HEK293 (cell line): Measurements from ENCODE around the gene MSANTD3.
"Not testable (repeated sequence)": the region's sequence is repeated elsewhere in the genome, so short reads cannot be mapped to it uniquely, and the experiment has no call there.

Source experiments
- CTCF ChIA-PET: fragments of 350-600 bp; formaldehyde crosslinking; extraction: SDS; loops from one replicate; lab custom pipeline; 2021; ENCODE audit warnings: antibody characterized with exemption; lab: Yijun Ruan, JAX
- POLR2A ChIA-PET: fragments of 300-600 bp; formaldehyde crosslinking; extraction: SDS; loops from one replicate; lab custom pipeline; 2020; ENCODE audit warnings: antibody characterized with exemption, inconsistent platforms; lab: Yijun Ruan, JAX
- H3K27ac ChIP-seq: fragments of 200-500 bp; sonication (Bioruptor generic); 2 replicates; pipeline ENCODE4 v1.5.1; 2014; ENCODE audit warnings: low read depth, low read length, control low read depth, inconsistent platforms; ENCODE audit errors: extremely low read depth
- H3K36me3 ChIP-seq, 2 experiments: fragments of 200-500 bp in 1 of 2; sonication (Bioruptor generic) in 1 of 2; 1 replicate in 1 of 2; 2 replicates in 1 of 2; pipeline ENCODE4 v1.5.1; 2014 to 2017; ENCODE audit warnings: inconsistent platforms in 2 of 2, low read length in 2 of 2; ENCODE audit not compliant: control insufficient read depth in 2 of 2, insufficient read depth in 1 of 2
- H3K4me1 ChIP-seq: fragments of 200-500 bp; sonication (Bioruptor generic); 2 replicates; pipeline ENCODE4 v1.5.1; 2014; ENCODE audit warnings: mild to moderate bottlenecking, low read length, inconsistent platforms; ENCODE audit not compliant: control insufficient read depth, insufficient read depth
- H3K4me3 ChIP-seq: 2 replicates; pipeline ENCODE4 v1.5.1; 2011; ENCODE audit warnings: low read depth, mild to moderate bottlenecking, control low read depth, low read length, moderate library complexity
- H3K9me3 ChIP-seq: fragments of 200-500 bp; sonication (Bioruptor generic); 2 replicates; pipeline ENCODE4 v1.5.1; 2014; ENCODE audit warnings: low read depth, low read length, inconsistent platforms; ENCODE audit not compliant: control insufficient read depth, insufficient read depth
- AEBP2 ChIP-seq: fragments of 450-650 bp; formaldehyde crosslinking; IDR thresholded peaks from 2 replicates; pipeline ENCODE4 v1.5.1; 2016; ENCODE audit warnings: missing biosample characterization, missing genetic modification characterization, borderline replicate concordance
- CTCF ChIP-seq: fragments of 450-650 bp; formaldehyde crosslinking; IDR thresholded peaks from 2 replicates; pipeline ENCODE4 v1.5.1; 2016; ENCODE audit warnings: missing biosample characterization, missing genetic modification characterization
- KLF7 ChIP-seq: fragments of 450-650 bp; formaldehyde crosslinking; IDR thresholded peaks from 2 replicates; pipeline ENCODE4 v1.5.1; 2016; ENCODE audit warnings: missing biosample characterization, missing genetic modification characterization, borderline replicate concordance
- KLF9 ChIP-seq: fragments of 450-650 bp; formaldehyde crosslinking; IDR thresholded peaks from 2 replicates; pipeline ENCODE4 v1.5.1; 2016; ENCODE audit warnings: missing biosample characterization, missing genetic modification characterization, low read depth
- SP2 ChIP-seq: fragments of 450-650 bp; formaldehyde crosslinking; IDR thresholded peaks from 2 replicates; pipeline ENCODE4 v1.5.1; 2016; ENCODE audit warnings: missing biosample characterization, missing genetic modification characterization
- SP7 ChIP-seq: fragments of 450-650 bp; formaldehyde crosslinking; IDR thresholded peaks from 2 replicates; pipeline ENCODE4 v1.5.1; 2016; ENCODE audit warnings: missing biosample characterization, missing genetic modification characterization
- ZEB2 ChIP-seq: fragments of 450-650 bp; formaldehyde crosslinking; IDR thresholded peaks from 2 replicates; pipeline ENCODE4 v1.5.1; 2016; ENCODE audit warnings: missing biosample characterization, missing genetic modification characterization
- ZIC2 ChIP-seq: fragments of 450-650 bp; formaldehyde crosslinking; IDR thresholded peaks from 2 replicates; pipeline ENCODE4 v1.5.1; 2016; ENCODE audit warnings: missing biosample characterization, missing genetic modification characterization
- ZNF2 ChIP-seq: fragments of 450-650 bp; formaldehyde crosslinking; IDR thresholded peaks from 2 replicates; pipeline ENCODE4 v1.5.1; 2016; ENCODE audit warnings: missing biosample characterization, missing genetic modification characterization
- ZNF266 ChIP-seq: fragments of 450-650 bp; formaldehyde crosslinking; IDR thresholded peaks from 2 replicates; pipeline ENCODE4 v1.5.1; 2016; ENCODE audit warnings: missing biosample characterization, missing genetic modification characterization, low read depth
- ZNF350 ChIP-seq: fragments of 450-650 bp; formaldehyde crosslinking; IDR thresholded peaks from 2 replicates; pipeline ENCODE4 v1.5.0; 2017; ENCODE audit warnings: missing biosample characterization, mild to moderate bottlenecking, missing genetic modification characterization
- ZNF37A ChIP-seq: fragments of 450-650 bp; IDR thresholded peaks from 2 replicates; pipeline ENCODE4 v1.5.1; 2018; ENCODE audit warnings: missing biosample characterization, missing genetic modification characterization
- ZNF660 ChIP-seq: fragments of 450-650 bp; IDR thresholded peaks from 2 replicates; pipeline ENCODE4 v1.5.1; 2018; ENCODE audit warnings: missing biosample characterization, mild to moderate bottlenecking, missing genetic modification characterization

The MSANTD3 gene

DNA sequence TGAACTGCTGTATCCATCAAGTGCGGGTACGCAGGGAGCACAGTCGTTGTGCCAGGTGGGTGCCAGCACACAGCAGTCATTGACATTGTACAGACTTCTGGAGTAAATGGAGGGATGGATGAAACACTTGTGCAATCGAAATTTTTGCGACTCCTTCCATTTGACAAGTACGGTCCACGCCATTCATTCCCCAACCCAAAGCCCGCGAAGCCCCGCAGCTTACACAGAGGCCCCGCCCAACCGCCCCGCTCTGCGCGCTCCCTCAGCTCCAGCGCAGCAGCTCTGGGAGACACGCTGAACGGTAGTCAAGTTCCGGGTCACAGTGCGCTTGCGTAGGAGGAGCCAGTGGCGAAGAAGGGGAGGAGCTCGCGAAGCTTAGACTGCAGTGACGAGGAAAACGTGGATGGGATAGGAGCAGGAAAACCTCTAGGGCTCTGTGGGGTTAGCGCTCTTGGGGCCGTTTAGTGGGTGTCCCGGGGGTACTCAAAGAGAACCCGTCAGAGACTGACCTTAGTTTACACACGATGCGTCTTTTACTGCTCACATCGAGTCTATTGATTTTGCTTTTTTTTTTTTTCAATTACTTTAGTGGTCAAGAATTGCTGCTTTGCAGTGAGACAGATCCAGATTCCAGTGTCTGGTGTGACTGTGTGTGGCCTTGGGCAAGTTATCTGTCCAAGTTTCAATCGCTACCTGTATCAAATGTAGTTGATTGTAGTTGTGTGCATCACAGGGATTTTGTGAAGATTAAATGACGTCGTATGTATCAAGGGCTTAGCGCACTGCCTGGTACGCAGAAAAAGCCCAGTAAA, 15.3 kb upstream of the MSANTD3 start (continued):
- TF ChIP-seq ZEB2 (0 out of 2 replicates have a peak, but pooled peaks have one; percentile 21), AEBP2 (tag by site-specific recombination) (no peak), SP7 (peak; percentile 43; the same call in 1 of the 2 replicates), ZIC2 (tag by site-specific recombination) (no peak), ZNF350 (tag by site-specific recombination) (no peak), ZNF660 (tag by site-specific recombination) (no peak)

GRCh38 chr9:100413839-100414420, 13.0 kb upstream of the MSANTD3 start:
- no peak for TF ChIP-seq ZNF37A
- TF ChIP-seq, all 188 proteins: peak for 0
- CTCF ChIA-PET: interaction anchor here (0.7 to 2.1 kb wide), 4 partner anchors 12 to 937 kb away, joined by 3 to 10 read pairs (median 4); partner anchors contain the start of gene MSANTD3
- POLR2A ChIA-PET: interaction anchor here (0.7 kb wide), 2 partner anchors 109 to 342 kb away, joined by 4 to 5 read pairs; no protein-coding TSS in a partner anchor

DNA sequence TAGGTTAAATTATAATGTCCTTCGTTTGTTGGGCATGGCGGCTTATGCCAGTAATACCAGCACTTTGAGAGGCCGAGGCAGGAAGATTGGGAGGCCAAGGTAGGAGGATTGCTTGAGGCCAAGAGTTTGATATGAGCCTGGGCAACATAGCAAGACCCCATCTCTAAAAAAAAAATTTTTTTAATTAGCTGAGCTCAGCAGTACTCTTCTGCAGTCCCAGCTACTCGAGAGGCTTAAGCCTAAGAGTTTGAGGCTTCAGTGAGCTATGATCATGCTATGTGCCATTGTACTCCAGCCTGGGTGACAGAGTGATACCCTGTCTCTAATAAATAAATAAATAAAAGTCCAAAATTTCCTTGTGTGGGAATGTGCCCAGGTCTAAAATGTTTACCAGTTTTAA, 9.1 kb upstream of the MSANTD3 start:
- Histone ChIP-seq H3K4me3 (no peak overlapping the region), H3K9me3 (no peaks in the 10 kb centered on the region), H3K4me1 (no peaks in the 10 kb centered on the region), H3K36me3 (no peaks in the 10 kb centered on the region), H3K27ac (no peak overlapping the region)
- ChIA-PET CTCF (no interaction called here), POLR2A (no interaction called here)
- TF ChIP-seq KLF7 (tag by site-specific recombination) (no peak), SP2 (tag by site-specific recombination) (no peak), CTCF (tag by site-specific recombination) (no peak)

More at GRCh38 chr9:100413839-100414420, 13.0 kb upstream of the MSANTD3 start:
- Histone ChIP-seq H3K4me1 (no peaks in the 10 kb centered on the region), H3K36me3 (no peaks in the 10 kb centered on the region), H3K4me3 (no peak overlapping the region), H3K27ac (no peak overlapping the region), H3K9me3 (no peaks in the 10 kb centered on the region)

DNA sequence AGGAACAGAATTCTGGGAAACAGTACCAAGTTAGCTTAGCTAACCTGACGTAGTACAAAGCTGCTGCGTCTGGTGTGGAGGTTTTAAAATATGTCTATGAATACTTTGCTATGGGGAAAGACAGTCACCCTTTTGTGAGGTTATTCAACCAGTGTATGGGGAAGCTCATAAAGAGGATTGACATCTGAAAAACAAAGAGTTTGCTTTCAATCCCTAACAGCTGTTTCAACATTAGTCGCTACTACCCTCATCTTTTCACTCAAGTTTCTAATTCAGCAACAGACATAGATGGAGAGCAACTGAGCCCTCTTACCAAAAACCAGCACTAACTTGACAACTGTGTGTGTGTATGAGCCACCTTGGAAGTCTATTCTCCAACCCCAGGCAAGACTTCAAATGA, 7.8 kb upstream of the MSANTD3 start:
- Histone ChIP-seq H3K9me3 (no peaks in the 10 kb centered on the region), H3K4me1 (no peaks in the 10 kb centered on the region), H3K27ac (no peak overlapping the region), H3K4me3 (no peak overlapping the region), H3K36me3 (no peaks in the 10 kb centered on the region)
- CTCF ChIA-PET: no interaction called here
- POLR2A ChIA-PET: interaction anchor here (1.2 kb wide), 1 partner anchor 8 kb away, joined by 12 read pairs; no protein-coding TSS in a partner anchor
- TF ChIP-seq ZNF2 (tag by site-specific recombination) (no peak), ZNF266 (tag by site-specific recombination) (no peak), KLF9 (tag by site-specific recombination) (no peak)

GRCh38 chr9:100421116-100421515, 5.8 kb upstream of the MSANTD3 start:
- POLR2A ChIA-PET, H3K36me3 ChIP-seq, H3K4me1 ChIP-seq, H3K4me3 ChIP-seq, H3K9me3 ChIP-seq, CTCF ChIA-PET, H3K27ac ChIP-seq: not testable (repeated sequence)
